GM19372 (cell line): ENCODE measurements around the gene MORN3.
"Not testable (repeated sequence)": the region's sequence is repeated elsewhere in the genome, so short reads cannot be mapped to it uniquely, and the experiment has no call there.

Source experiments
- ATAC-seq: cut with Tn5 transposase; IDR thresholded peaks from one replicate; pipeline ENCODE4 v1.9.1; 2021; ENCODE audit warnings: mild to moderate bottlenecking, low read depth, moderate library complexity; ENCODE audit not compliant: unreplicated experiment

MORN3 gene

DNA sequence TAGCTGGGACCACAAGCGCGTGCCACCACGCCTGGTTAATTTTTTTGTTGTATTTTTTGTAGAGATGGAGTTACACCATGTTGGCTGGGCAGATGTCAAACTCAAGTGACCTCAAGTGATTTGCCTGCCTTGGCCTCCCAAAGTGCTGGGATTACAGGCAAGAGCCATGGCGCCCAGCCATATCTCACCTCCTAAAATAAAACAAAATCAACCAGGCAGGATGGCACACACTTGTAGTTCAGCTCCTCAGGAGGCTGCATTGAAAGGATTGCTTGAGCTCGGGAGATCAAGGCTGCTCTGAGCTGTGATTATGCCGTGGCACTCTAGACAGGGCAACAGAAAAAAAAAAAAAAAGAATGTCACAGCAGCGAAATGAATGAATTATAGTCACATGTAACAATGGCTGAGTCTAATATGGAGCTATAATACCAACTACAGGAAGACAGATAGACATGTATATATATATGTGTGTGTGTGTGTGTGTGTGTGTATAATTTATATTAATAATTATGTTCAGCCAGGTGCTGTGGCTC, 23.8 kb upstream of the MORN3 start:
- ATAC-seq: no peak

DNA sequence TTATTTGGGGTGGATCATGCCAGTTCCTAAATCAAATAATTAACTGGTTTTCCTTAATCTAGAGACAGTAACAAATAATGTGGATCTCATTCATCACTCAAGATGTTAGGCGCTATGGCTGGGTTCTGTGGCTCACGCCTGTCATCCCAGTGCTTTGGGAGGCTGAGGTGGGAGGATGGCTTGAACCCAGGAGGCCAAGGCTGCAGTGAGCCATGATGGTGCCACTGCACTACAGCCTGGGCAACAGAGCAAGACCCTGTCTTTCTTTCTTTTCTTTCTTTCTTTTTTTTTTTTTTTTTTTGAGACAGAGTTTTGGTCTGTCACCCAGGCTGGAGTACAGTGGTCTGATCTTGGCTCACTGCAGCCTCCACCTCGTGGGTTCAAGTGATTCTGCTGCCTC, 23.3 kb upstream of the MORN3 start:
- not testable (repeated sequence) for ATAC-seq

DNA sequence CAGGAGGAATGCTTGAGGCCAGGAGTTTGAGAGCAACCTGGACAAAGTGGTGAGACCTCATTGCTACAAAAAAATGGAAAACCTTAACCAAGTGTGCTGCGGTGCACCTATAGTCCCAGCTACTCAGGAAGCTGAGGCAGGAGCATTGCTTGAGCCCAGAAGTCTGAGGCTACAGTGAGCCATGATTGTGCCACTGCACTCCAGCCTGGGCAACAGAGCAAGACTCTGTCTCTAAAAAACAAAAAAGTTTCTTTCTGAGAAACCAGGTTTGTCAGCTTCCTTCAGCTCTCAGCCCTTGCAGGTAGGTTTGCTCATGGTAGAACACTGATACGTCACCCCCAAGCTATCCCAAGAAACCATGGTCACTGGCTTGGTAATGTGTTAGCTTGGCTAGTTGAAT, 20.0 kb upstream of the MORN3 start:
- no peak for ATAC-seq

DNA sequence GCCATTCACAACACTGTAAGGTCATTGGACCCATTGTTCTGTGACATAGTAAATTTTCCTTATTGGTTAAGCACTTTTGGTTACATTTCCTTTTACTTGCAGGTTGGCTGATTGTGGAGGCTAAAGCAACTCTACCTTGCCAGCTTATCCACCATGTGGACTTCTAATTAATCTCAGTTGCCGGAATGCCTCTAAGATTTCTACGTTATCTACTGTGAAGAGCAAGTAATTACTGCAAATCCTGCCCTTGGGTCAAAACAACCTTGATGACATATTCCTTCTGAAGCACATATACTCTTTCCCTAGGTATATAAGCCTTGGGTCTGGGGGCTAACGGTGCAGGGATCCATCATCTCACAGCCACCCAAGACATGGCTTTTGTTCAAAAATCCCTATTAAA, 19.5 kb upstream of the MORN3 start:
- ATAC-seq: no peak

DNA sequence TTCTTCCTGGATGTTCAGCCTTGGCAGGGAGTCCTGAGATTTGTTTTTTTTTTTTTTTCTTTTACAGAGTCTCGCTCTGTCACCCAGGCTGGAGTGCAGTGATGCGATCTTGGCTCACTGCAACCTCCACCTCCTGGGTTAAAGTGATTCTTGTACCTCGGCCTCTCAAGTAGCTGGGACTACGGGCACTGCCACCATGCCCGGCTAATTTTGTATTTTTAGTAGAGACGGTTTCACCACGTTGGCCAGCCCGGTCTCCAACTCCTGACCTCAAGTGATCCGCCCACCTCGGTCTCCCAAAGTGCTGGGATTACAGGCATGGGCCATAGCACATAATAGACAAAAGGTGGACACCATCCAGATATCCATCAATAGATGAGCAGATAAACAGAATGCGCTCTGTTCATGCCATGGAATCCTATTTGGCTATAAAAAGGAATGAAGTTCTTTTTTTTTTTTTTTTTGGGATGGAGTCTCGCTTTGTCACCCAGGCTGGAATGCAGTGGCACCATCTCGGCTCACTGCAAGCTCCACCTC, 10.3 kb upstream of the MORN3 start:
- not testable (repeated sequence) for ATAC-seq

DNA sequence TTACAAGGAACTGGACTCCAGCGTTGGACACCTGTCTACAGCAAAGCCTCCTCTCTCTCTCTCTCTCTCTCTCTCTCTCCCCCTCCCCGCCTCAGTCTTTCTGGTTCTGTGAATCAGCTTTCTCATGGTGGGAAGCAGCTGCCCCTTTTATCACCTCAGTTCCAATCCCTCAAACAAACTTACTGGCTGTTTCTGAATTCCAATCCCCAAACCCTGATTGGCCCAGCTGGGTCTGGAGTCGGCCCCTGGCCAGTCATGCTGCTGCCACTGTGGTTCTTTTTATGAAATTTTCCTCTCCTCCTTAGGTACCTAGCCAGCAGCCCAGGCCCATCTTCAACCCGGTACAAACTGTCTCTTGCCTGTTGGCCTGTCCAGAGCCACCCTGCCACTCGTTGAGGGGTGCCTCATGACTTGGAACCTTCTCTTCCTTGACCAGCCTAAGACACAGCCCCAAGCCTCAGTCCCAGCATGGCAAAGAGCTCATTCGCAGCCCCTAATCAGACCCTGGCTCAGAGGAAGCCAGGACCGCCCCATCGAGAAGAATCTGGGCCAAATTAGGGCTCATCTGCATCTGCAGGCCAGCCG, 9.4 kb upstream of the MORN3 start:
- no peak for ATAC-seq

DNA sequence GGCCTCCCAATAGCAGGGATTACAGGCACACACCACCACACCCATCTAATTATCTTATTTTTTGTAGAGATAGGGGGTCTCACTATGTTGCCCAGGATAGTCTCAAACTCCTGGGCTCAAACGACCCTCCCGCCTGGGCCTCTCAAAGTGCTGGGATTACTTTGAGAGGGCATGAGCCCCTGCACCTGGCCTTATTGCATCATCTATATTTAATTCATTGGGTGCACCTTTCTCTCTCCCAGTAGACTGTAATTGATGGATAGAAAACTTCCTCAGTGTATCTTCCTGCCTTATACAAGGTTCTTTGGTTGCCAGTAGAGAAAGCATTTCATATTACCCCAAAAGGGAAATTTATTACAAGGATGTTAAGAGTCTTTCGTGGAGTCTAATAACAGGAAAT, 8.9 kb upstream of the MORN3 start:
- ATAC-seq: no peak

DNA sequence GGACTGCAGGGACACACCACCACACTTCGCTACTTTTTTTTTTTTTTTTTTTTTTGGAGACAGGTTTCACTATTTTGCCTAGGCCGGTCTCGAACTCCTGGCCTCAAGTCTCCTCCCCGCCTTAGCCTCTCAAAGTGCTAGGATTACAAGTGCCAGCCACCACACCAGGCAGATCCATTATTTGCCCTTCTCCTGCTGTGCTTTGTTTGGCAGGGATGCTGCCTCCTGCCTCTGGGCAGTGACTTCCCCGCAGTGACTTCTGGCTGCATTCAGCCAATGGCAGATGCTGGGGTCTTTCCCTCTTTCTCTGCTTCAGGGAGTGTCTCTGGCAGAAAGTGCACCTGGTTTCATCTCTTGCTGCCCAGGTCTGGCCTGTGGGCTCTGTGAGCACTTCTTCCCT, 6.7 kb upstream of the MORN3 start:
- ATAC-seq: no peak

DNA sequence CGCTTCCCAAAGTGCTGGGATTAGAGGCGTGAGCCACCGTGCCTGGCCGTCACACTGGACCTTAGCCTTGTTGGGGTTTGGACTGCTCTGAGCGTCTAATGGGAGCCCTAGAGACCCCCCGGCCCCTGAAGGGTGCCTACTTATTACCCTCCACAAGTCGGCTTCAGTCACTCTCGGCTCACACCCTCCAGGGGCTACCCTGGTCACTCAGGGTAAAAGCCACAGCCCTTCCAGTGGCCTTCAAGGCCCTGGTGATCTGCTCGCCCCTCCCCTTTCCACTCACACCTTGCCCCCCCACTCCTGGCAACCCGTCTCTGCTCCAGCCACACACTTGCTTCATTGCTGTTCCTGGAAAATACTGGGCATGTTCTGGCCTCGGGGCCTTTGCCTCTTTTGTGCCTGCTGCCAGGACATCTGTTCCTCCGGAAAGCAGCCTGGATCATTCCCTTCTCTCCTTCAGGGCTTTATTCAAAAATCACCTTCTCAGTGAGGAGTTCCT, 3.6 kb upstream of the MORN3 start:
- ATAC-seq: no peak

DNA sequence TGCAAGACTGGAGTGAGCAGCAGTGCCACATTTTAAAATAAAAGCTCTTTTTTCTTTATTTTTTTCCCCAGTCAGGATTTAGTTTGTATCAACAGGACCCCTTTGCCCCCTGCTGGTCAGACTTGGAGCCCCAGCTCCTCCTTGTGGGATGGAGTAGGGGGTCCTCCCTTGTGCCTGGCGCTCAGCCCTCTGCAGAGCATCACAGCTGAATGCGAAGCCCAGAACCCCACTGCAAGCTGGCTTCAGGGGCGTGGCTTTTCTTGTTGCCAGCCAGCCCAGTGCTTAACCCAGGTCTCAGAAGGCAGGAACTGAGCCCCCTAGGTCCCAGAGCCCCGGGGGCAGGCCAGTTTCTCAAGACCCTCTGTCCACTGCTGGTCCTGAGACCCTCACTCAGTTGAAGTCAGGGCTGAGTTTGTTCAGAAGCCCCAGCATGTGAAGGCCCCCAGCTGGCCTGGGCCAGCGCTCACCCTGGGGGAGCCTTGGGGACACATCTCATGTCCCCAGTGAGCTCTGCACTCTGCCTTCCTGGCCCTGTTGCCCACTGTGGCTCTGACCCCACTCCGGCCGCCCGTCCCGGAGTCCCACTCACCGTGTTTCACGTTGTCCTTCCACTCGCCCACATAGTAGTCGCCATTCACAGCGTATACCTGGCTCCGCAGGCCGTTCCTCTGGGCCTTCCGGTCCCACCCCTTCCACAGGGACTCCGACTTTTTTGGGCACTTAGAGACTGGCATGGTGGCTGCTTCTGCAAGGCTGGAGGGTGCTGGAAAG, 519 bp downstream of the MORN3 start:
- ATAC-seq: no peak

DNA sequence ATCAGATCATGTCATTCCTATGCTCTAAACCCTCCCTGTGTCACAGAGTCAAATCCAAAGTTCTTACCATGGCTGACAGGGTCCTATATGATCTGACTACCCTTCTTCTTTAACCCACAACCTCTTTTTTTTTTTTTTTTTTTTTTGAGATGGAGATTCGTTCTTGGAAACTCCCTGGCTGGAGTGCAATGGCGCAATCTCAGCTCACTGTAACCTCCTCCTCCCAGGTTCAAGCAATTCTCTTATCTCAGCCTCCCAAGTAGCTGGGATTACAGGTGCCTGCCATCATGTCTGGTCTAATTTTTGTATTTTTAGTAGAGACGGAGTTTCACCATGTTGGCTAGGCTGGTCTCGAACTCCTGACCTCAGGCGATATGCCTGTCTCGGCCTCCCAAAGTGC, 2.6 kb downstream of the MORN3 start:
- ATAC-seq: not testable (repeated sequence)

DNA sequence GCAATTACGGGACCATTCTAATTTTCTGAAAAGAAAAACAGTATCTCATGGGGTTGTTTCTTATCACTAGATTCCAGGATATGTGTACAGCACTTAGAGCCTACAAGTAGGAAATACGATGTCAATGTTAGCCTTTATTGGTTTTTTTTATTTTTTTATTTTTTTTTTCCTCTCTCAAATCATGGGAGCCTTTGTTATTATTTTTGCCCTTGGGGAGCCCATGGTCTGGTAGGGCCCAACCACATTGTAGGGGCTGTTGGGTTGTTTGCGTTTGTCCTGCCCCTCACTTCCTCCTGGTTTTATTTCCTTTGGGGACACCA, 5.9 kb downstream of the MORN3 start:
- ATAC-seq: no peak

DNA sequence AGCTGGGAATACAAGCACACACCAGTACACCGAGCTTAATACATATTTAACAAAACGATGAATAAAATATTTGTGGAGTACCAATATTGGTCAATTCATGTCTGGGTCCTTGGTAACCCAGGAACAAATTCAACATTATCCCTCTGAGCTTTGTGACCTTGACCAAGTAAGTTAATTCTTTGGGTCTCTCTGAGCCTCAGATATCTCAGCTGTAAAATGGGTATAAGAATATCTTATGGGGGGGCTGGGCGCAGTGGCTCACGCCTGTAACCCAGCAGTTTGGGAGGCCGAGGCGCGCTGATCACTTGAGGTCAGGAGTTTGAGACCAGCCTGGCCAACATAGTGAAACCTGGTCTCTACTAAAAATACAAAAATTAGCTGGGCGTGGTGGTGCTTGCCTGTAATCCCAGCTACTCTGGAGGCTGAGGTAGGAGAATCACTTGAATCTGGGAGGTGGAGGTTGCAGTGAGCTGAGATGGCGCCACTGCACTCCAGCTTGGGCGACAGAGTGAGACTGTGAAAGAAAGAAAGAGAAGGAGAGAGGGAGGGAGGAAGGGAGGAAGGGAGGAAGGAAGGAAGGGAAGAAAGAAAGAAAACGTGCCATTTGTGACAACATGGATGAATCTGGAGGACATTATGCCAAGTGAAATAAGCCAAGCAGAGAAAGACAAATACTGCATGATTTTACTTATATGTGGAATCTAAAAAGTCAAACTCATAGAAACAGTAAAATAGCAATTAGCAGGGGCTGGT, 7.9 kb downstream of the MORN3 start:
- not testable (repeated sequence) for ATAC-seq

DNA sequence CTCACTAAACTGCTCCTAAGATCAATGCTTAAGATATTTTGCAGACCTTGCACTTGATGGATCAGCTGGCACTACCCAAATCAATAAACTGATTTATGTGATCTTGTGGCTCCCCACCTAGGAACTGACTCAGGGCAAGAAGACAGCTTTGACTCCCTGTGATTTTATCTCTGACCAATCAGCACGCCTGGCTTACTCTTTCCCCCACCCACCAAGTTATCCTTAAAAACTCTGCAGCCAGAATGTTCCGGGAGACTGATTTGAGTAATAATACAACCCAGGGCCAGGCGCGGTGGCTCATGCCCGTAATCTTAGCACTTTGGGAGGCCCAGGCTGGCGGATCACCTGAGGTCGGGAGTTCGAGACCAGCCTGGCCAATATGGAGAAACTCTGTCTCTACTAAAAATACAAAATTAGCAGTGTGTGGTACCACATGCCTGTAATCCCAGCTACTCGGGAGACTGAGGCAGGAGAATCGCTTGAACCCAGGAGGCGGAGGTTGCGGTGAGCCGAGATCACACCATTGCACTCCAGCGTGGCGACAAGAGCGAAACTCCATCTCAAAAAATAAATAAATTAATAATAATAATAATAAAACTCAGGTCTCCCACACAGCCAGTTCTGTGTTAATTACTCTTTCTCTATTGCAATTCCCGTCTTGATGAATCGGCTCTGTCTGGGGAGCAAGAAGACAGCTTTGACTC, 12.0 kb downstream of the MORN3 start:
- ATAC-seq: no peak

DNA sequence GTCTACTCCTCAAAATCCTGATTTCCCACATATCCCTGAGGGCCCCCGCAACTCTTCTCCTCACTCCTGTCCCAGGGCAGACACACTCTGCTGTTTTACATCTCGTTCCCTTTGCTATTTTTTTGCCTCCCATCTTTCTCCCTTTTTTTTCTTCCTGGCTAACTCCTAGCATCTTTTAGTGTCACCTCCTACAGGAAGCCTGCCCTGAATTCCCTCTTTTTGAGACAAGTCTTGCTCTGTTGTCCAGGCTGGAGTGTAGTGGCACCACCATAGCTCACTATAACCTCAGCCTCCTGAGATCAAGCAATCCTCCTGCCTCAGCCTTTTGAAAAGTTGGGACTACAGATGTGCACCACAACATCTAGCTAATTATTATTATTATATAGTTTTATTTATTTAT, 13.3 kb downstream of the MORN3 start:
- no peak for ATAC-seq

DNA sequence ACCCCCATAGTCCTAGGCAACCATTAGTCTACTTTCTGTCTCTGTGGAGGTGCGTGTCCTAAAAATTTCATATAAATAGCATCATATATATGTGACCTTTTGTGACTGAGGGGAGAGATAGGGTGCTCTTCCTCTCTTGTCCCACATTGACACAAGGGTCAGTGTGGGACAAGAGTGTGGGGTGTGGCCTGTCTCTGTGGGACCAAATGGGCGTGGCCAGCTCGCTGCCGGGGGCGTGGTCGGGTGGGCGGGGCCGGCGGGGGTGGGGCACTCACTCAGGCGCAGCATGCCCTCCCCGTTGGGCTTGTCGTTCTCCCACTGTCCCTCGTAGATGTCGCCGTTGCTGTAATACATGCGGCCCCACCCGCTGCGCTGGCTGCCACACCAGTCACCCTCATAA, 15.5 kb downstream of the MORN3 start:
- no peak for ATAC-seq

DNA sequence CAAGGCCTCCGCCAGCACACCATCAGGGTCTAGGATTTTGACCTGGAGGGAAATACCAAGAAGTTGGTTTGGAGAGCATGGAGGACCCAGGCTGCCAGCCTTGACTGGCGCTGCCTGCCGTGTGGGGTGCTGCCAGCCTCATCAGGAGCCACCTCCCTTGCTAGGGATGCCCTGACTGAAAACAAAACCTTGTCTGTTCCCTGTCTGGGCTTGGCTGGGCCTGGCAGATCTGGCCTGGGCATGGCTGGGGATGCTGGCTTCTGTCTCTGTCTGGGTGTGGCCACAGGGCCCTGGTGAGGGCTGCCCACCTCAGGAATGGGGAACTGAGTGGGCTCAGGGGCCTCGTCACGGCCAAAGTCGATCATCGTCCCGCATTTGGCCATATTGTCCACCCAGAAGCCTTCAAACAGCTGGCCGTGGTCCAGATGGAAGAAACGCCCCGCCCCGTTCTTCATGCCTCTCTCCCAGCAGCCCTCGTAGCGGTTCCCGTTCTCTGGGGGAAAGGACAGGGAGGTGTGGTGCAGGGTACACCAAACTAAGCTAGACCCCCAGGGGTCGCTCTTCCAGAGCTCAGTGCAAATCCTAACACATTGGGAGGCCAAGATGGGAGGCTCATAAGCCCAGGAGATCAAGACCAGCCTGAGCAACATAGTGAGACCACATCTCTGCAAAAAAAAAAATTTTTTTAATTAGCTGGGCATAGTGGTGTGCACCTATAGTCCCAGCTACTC, 16.5 kb downstream of the MORN3 start:
- ATAC-seq: no peak

DNA sequence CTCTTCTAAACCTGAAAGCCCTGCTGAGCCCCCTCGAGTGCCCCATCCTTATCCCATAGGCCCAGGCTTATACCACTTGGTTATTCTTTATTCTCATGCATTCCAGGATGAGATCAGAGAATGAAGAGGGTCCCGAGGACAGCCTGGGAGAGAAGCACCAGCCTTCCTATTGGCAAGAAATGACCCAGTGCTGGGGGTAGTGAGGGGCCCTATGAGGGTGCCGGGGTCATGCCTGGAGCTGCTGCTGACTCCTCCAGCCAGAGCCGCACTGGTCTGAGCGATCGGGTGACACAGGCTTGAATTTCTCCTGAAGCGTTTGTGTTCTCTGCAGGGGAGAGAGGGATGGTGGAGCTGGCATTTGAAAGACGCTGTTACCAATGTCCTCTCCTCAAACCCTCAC, 18.1 kb downstream of the MORN3 start:
- ATAC-seq: no peak

DNA sequence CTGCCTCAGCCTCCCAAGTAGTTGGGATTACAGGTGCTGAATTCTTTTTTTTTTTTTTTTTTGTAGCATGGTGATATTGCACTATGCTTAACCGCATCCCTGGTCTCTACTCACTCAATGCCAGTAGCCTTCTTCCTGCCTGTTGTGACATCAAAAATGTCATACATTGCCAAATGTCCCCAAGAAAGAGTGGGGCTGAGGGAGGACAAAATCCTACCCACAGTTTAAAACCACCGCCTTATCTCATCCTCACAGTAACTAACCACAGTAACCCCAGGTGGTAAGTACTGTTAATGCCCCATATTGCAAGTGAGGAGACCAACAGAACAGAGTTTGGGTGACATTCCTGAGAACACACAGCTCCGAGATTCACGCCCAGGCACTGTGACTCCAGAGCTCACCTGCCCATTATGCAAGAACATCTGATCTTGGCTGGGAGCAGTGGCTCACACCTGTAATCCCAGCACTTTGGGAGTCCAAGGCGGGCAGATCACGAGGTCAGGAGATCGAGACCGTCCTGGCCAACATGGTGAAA, 19.6 kb downstream of the MORN3 start:
- no peak for ATAC-seq

DNA sequence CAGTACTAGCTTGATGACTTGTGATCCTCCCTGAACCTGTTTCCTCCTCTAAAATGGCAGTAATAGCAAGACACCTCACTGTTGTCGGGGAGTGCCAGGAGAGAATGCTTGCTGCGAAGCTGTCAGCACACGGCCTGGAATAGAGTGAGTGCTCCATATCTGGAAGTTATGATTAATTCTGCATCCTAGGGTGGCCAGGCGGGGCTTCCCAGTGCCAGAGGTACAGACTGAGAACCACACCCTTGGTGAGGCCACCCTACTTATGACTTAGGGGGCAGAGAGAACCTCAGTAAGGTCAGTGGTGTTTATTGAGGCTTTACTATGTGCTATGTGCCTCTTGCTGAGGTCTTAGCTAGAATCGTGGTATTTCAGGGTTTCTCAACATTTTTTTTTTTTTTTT, 20.1 kb downstream of the MORN3 start:
- no peak for ATAC-seq
